ENCODE results near the gene IFNL4. TPM values are rescaled to one million over a fixed set of nuclear protein-coding genes. Genes with fewer than 3 reads are reported as not detected.
A peak's percentile ranks its signal among the peaks of the same experiment; 100 is the strongest.
"Not testable (repeated sequence)": the region's sequence is repeated elsewhere in the genome, so short reads cannot be mapped to it uniquely, and the experiment has no call there.

The IFNL4 gene
- not detected for total RNA-seq

DNA sequence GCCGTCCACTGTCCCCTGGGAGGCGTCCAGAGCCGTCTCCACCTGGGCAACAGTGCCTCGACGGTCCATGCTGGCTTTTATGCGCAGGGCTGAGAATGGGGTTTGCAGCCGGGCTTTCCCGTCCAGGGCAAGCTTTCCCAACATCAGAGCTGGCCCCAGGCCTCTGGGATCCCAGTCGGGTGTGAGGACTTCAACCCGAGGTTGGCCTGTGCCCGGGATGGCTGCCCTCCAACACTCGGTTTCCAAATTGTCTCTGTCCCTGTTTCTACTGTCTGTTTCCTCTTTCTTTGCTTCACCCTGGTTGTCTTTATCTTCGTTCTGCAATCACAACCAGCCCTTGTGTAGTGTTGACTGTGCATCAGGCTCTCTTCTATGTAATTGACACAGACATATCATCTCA is at the start of gene IFNL4:
Gene IFNL4, minus strand, starts transcription at position 51 of the 400 bp plus-strand sequence.
- POLR2A ChIA-PET = no interaction called here
- H3K4me1 Mint-ChIP-seq = peaks cover 9% of the 10 kb centered on the region

DNA sequence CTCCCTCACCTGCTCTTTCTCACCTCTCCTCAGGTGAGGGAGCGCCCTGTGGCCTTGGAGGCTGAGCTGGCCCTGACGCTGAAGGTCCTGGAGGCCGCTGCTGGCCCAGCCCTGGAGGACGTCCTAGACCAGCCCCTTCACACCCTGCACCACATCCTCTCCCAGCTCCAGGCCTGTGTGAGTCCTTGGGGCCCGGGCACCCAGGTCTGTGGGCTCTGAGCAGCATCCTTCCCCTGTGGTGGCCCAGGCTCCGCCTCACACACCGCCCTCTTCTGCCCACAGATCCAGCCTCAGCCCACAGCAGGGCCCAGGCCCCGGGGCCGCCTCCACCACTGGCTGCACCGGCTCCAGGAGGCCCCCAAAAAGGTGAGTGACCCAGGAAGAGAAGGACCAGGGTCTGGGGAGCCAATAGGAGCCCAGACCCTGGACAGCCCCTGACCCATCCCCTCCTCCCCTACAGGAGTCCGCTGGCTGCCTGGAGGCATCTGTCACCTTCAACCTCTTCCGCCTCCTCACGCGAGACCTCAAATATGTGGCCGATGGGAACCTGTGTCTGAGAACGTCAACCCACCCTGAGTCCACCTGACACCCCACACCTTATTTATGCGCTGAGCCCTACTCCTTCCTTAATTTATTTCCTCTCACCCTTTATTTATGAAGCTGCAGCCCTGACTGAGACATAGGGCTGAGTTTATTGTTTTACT is 49.4 kb upstream of the IFNL4 start:
- peak; percentile 96 for ATAC-seq (ENCODE audit: low read depth)
- Mint-ChIP-seq H3K27me3 (peaks cover 5% of the 10 kb centered on the region), H3K36me3 (peaks cover 5% of the 10 kb centered on the region), H3K27ac (peak overlapping the region; percentile 84), H3K9me3 (no peaks in the 10 kb centered on the region), H3K4me1 (peaks cover 42% of the 10 kb centered on the region), H3K4me3 (peak overlapping the region; percentile 75)
- POLR2A ChIA-PET = interaction anchor here (1.8 to 2.1 kb wide), 2 partner anchors 12 to 38 kb away, joined by 4 to 7 read pairs; partner anchors contain the start of gene GMFG
- DNase-seq = peak; percentile 90

More for the DNA sequence above, at the start of gene IFNL4:
- DNase-seq (no peak), ATAC-seq (ENCODE audit: low read depth) (no peak)
- H3K36me3 Mint-ChIP-seq = no peaks in the 10 kb centered on the region
- H3K27me3 Mint-ChIP-seq = peaks cover 10% of the 10 kb centered on the region
- no peak within 1 kb of the TSS for H3K4me3 Mint-ChIP-seq
- H3K9me3 Mint-ChIP-seq = no peaks in the 10 kb centered on the region
- H3K27ac Mint-ChIP-seq = no peak within 1 kb of the TSS

DNA sequence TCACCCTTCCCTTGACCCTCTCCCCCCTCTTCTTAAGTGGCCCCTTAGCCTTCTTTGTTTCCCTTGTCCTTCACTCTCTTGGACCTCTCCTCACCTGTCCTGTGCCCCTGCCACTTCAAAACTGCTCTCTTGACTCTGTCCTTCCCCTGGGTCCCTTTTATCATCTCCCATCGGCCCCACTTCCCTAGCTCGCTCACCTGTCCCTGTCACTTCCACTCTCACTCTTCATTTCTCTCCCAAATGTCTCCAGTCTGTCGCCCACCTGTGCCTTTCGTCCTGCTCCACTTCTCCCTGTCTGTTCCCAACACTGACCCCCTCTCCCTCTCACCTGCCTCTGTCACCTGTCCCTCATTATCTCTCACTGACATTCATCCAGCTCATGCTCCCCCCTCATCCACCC is 48.2 kb upstream of the IFNL4 start:
- DNase-seq (no peak), ATAC-seq (ENCODE audit: low read depth) (no peak)
- peaks cover 41% of the 10 kb centered on the region for H3K4me1 Mint-ChIP-seq
- H3K36me3 Mint-ChIP-seq = peaks cover 5% of the 10 kb centered on the region
- peak overlapping the region; percentile 6 for H3K4me3 Mint-ChIP-seq
- H3K9me3 Mint-ChIP-seq = no peaks in the 10 kb centered on the region
- H3K27ac Mint-ChIP-seq = peak overlapping the region; percentile 68
- POLR2A ChIA-PET = interaction anchor here (0.6 to 2.1 kb wide), 2 partner anchors 14 to 45 kb away, joined by 3 to 7 read pairs; no protein-coding TSS in a partner anchor
- H3K27me3 Mint-ChIP-seq = peaks cover 9% of the 10 kb centered on the region

DNA sequence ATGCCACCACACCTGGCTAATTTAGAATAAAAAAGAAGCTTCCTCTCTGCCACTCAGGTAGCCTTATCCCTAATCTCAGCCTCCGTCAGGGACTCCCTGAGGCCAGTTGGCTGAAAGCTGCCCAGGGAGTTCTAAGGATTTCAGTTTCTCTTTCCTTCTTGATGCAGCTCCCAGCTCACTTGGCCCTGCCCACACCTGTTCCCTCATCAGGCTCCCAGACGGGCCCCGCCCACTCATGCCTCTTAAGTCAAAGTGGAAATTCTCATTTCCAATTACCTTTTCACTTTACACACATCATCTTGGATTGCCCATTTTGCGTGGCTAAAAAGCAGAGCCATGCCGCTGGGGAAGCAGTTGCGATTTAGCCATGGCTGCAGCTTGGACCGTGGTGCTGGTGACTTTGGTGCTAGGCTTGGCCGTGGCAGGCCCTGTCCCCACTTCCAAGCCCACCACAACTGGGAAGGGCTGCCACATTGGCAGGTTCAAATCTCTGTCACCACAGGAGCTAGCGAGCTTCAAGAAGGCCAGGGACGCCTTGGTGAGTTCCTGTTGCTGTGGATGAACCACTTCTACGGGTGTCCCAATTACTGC is 47.5 kb upstream of the IFNL4 start, which contains the start of gene IFNL1:
Gene IFNL1, plus strand, starts transcription at position 353 of the 591 bp plus-strand sequence. Its CDS starts 15 bp downstream, at position 368.
- Mint-ChIP-seq H3K36me3 (peaks cover 5% of the 10 kb centered on the region), H3K27ac (peak within 1 kb of the TSS; percentile 68), H3K27me3 (peaks cover 9% of the 10 kb centered on the region), H3K9me3 (no peaks in the 10 kb centered on the region), H3K4me1 (peaks cover 41% of the 10 kb centered on the region), H3K4me3 (peak within 1 kb of the TSS; percentile 6)
- ATAC-seq (ENCODE audit: low read depth) = no peak
- DNase-seq = no peak
- POLR2A ChIA-PET = interaction anchor here (0.6 kb wide), 1 partner anchor 16 kb away, joined by 4 read pairs; no protein-coding TSS in a partner anchor

DNA sequence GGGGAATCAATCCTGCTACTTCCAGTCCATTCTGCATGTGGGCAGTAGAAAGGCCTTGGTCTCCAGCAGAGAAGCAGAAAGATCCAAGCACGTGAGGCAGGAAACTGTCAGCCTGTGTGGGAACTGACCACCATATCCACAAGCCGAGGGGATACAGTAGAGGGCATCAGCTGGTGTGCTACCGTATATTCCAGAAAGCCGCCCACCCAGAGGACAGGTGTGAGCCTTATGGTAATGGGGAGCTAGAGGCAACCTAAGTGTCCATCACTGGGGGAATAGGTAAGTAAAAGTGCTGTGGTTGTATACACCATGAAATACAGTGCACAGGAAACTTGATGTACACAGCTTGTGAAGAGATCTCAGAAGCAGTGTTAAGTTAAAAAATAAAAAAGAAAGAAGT is 44.7 kb upstream of the IFNL4 start:
- Mint-ChIP-seq H3K27ac (no peak overlapping the region), H3K27me3 (peaks cover 29% of the 10 kb centered on the region), H3K36me3 (peaks cover 5% of the 10 kb centered on the region), H3K4me1 (peaks cover 26% of the 10 kb centered on the region), H3K4me3 (no peak overlapping the region), H3K9me3 (no peaks in the 10 kb centered on the region)
- DNase-seq = no peak
- POLR2A ChIA-PET = no interaction called here
- no peak for ATAC-seq (ENCODE audit: low read depth)

DNA sequence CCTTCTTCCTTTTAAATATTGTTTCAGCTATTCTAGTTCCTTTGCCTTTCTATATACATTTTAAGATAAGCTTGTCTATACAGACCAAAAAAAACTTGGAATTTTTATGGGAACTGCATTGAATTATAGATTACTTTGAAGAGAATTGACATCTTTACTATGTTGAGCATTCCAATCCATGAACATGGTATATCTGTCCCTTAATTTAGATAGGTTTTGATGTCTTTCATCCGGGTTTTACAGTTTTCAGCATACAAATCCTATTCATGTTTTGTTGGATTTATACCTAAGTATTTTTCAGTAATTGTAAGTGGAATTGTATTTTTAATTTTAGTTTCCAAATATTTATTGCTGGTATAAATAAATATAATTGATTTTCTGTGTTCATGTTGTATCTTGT is 35.4 kb upstream of the IFNL4 start:
- no peak for DNase-seq
- peaks cover 10% of the 10 kb centered on the region for H3K9me3 Mint-ChIP-seq
- no peak overlapping the region for H3K4me3 Mint-ChIP-seq
- H3K27ac Mint-ChIP-seq = no peak overlapping the region
- no peaks in the 10 kb centered on the region for H3K4me1 Mint-ChIP-seq
- peaks cover 55% of the 10 kb centered on the region for H3K27me3 Mint-ChIP-seq
- H3K36me3 Mint-ChIP-seq = peaks cover 2% of the 10 kb centered on the region
- ATAC-seq (ENCODE audit: low read depth) = no peak
- POLR2A ChIA-PET = no interaction called here

DNA sequence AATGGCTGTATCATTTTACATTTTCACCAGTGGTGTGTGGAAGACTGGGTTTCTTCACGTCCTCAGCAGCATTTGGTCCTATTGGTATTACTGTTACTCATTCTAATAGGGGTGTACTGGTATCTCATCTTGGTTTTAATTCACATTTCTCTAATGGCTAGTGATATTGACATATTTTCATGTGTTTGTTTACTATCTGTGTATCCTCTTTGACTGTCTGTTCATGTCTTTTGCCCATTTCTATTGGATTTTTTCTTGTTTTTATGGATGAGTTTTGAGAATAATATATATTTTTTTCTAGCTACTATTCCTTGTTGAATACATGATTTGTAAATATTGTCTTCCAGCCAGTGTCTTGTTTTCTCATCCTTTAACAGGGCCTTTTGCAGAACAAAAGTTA is 33.4 kb upstream of the IFNL4 start:
- ATAC-seq (ENCODE audit: low read depth) (no peak), DNase-seq (no peak)
- Mint-ChIP-seq H3K9me3 (peaks cover 10% of the 10 kb centered on the region), H3K27ac (no peak overlapping the region), H3K4me3 (no peak overlapping the region), H3K27me3 (peaks cover 40% of the 10 kb centered on the region), H3K36me3 (peaks cover 2% of the 10 kb centered on the region), H3K4me1 (no peaks in the 10 kb centered on the region)
- POLR2A ChIA-PET = no interaction called here

DNA sequence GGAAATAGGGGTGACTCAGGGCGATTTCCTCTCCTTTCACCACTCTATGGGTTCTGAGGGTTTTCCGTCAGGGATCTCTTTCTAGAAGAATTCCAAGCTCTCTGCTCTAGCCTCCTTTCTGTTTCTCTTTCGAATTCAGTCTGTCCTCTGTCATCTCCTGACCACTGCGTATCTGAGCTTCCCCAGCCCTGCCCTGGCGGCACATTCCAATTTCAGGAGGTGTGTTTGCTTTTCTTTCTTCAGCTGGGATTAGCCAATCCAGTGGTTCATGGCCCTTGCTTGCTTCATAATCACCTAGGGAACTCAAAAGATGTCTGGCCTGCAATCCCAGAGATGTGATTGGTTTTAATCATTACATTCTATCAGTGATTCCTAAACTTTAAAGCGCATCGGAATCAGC is 28.9 kb upstream of the IFNL4 start:
- DNase-seq (no peak), ATAC-seq (ENCODE audit: low read depth) (no peak)
- H3K4me3 Mint-ChIP-seq = no peak overlapping the region
- no peaks in the 10 kb centered on the region for H3K36me3 Mint-ChIP-seq
- no peak overlapping the region for H3K27ac Mint-ChIP-seq
- POLR2A ChIA-PET = no interaction called here
- H3K27me3 Mint-ChIP-seq = peaks cover 22% of the 10 kb centered on the region
- H3K9me3 Mint-ChIP-seq = peaks cover 3% of the 10 kb centered on the region
- no peaks in the 10 kb centered on the region for H3K4me1 Mint-ChIP-seq

DNA sequence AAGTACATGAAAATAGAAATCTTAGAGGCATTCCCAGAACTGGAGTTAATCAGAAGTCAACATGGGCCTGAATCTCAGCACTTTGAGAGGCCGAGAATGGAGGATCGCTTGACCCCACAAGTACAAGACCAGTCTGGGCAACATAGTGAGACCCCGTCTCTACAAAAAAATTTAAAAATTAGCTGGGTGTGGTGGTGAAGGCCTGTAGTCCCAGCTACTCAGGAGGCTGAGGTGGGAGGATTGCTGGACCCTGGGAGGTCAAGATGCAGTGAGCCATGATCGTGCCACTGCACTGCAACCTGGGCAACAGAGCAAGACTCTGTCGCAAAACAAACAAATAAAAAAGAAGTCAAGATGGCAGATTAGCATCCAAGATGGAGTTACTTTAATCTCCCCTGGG is 28.1 kb upstream of the IFNL4 start:
- H3K27me3 Mint-ChIP-seq = peaks cover 17% of the 10 kb centered on the region
- DNase-seq = no peak
- no peak overlapping the region for H3K27ac Mint-ChIP-seq
- POLR2A ChIA-PET = no interaction called here
- no peak for ATAC-seq (ENCODE audit: low read depth)
- no peak overlapping the region for H3K4me3 Mint-ChIP-seq
- H3K4me1 Mint-ChIP-seq = no peaks in the 10 kb centered on the region
- H3K9me3 Mint-ChIP-seq = no peaks in the 10 kb centered on the region
- H3K36me3 Mint-ChIP-seq = no peaks in the 10 kb centered on the region

DNA sequence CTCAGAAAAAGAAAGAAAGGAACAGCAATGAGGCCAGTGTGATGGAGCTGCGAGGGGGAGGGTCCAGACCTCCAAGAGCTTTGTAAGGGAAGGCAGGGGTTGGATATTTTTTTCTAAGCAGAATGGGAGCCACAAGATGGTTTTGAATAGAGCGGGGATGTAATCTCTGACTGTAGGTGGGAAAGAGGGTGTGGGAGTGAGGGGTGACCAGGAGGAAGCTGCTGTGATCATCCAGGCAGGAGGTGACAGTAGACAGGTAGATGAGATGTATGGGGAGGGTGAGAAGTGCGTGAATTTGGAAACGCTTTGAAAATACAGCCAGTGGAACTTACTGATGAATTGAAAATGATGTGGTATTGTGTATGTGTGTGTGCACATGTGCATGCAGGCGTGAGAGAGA is 26.9 kb upstream of the IFNL4 start:
- DNase-seq = no peak
- Mint-ChIP-seq H3K4me3 (no peak overlapping the region), H3K27ac (no peak overlapping the region), H3K36me3 (no peaks in the 10 kb centered on the region), H3K4me1 (no peaks in the 10 kb centered on the region), H3K27me3 (peaks cover 15% of the 10 kb centered on the region), H3K9me3 (no peaks in the 10 kb centered on the region)
- ATAC-seq (ENCODE audit: low read depth) = no peak
- POLR2A ChIA-PET = no interaction called here

DNA sequence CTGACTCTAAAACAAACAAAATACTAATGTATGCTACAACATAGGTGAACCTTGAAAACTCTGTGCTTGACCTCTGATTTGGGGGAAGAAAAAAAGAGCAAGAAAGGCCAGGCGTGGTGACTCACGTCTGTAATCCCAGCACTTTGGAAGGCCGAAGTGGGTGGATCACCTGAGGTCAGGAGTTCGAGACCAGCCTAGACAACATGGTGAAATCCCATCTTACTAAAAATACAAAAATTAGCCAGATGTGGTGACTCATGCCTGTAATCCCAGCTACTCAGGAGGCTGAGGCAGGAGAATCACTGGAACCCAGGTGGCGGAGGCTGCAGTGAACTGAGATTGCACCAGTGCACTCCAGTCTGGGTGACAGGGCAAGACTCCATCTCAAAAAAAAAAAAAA is 25.2 kb upstream of the IFNL4 start:
- H3K27ac Mint-ChIP-seq; H3K9me3 Mint-ChIP-seq; H3K4me1 Mint-ChIP-seq; DNase-seq; POLR2A ChIA-PET; ATAC-seq (ENCODE audit: low read depth); H3K4me3 Mint-ChIP-seq; H3K36me3 Mint-ChIP-seq: not testable (repeated sequence)
- H3K27me3 Mint-ChIP-seq = peaks cover 14% of the 10 kb centered on the region

DNA sequence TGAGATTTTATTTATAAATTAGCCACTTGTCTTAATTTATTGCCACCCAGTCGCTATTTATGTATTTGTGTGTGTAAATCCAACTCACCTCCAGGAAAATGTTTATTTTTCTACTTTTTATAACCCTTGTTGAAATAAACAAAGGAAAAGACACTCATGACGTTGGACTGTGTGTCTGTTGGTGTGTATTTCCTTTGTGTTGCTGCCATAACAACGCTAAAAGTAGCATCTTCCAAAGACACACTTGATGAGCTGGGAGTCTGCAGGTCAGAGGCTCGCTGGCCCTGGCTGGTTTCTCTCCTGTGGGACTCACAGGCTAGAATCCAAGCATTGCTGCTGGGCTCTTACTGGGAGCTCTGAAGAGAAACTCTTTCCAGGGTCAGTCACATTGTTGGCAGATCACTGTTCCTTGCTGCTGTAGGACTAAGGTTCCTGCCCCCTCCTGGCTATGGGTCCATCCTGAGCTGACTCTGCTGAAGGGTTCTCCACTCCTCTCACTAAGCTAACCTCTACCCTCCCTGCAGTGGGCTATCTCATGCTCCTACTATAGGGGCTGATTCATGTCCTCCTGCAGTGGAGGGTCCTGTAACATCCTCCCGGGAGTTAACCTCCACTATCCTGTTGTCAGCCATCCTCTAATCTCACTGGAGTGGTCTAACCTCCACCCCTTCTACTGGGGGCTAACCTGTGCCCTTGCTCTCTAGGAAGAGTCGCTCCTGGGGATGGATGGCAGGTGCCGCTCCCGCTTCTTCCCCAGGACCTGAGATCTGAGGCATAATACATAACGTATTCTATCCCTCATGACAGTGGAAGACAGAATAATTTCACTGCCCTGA is 21.6 kb upstream of the IFNL4 start:
- H3K4me1 Mint-ChIP-seq = peaks cover 2% of the 10 kb centered on the region
- POLR2A ChIA-PET = no interaction called here
- ATAC-seq (ENCODE audit: low read depth) = no peak
- peaks cover 15% of the 10 kb centered on the region for H3K27me3 Mint-ChIP-seq
- H3K36me3 Mint-ChIP-seq = no peaks in the 10 kb centered on the region
- no peak overlapping the region for H3K4me3 Mint-ChIP-seq
- no peak overlapping the region for H3K27ac Mint-ChIP-seq
- DNase-seq = no peak
- H3K9me3 Mint-ChIP-seq = no peaks in the 10 kb centered on the region

DNA sequence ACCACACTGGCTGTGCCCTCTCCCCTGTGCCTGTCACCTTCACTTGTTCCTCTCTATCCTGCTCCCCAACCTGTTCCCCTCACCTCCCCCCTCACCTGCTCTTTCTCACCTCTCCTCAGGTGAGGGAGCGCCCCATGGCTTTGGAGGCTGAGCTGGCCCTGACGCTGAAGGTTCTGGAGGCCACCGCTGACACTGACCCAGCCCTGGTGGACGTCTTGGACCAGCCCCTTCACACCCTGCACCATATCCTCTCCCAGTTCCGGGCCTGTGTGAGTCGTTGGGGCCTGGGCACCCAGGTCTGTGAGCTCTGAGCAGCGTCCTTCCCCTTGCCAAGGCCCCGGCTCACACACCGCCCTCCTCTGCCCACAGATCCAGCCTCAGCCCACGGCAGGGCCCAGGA is 20.7 kb upstream of the IFNL4 start:
- H3K9me3 Mint-ChIP-seq; H3K36me3 Mint-ChIP-seq; DNase-seq; H3K27ac Mint-ChIP-seq; POLR2A ChIA-PET; ATAC-seq (ENCODE audit: low read depth); H3K4me1 Mint-ChIP-seq; H3K4me3 Mint-ChIP-seq: not testable (repeated sequence)
- H3K27me3 Mint-ChIP-seq = peaks cover 19% of the 10 kb centered on the region
